Tibial nerve (tissue), 4 donors: ENCODE measurements around the gene DGKD.

Experiments used
- EP300 ChIP-seq, 2 donors: sonication (generic); formaldehyde crosslinking; IDR thresholded peaks; one replicate each; pipeline ENCODE4 v1.6.1; 2017; ENCODE audit warnings: antibody characterized with exemption in 2 of 2, mild to moderate bottlenecking in 1 of 2
- POLR2A ChIP-seq, 2 donors: fragments of 450-650 bp; IDR thresholded peaks; one replicate each; pipeline ENCODE4 v1.6.1; 2017; ENCODE audit warnings: antibody characterized with exemption in 2 of 2, mild to moderate bottlenecking in 2 of 2, moderate library complexity in 2 of 2
- TF ChIP-seq, protein P1 (sequence below), 5 experiments: fragments of 200-600 bp in 3 of 5; fragments of 450-650 bp in 2 of 5; sonication (generic) in 3 of 5; IDR thresholded peaks; one replicate each; pipeline ENCODE4 v1.5.1; 2016 to 2019; ENCODE audit warnings: antibody characterized with exemption in 5 of 5, mild to moderate bottlenecking in 3 of 5, moderate library complexity in 2 of 5

- TF ChIP-seq, protein P1, sequence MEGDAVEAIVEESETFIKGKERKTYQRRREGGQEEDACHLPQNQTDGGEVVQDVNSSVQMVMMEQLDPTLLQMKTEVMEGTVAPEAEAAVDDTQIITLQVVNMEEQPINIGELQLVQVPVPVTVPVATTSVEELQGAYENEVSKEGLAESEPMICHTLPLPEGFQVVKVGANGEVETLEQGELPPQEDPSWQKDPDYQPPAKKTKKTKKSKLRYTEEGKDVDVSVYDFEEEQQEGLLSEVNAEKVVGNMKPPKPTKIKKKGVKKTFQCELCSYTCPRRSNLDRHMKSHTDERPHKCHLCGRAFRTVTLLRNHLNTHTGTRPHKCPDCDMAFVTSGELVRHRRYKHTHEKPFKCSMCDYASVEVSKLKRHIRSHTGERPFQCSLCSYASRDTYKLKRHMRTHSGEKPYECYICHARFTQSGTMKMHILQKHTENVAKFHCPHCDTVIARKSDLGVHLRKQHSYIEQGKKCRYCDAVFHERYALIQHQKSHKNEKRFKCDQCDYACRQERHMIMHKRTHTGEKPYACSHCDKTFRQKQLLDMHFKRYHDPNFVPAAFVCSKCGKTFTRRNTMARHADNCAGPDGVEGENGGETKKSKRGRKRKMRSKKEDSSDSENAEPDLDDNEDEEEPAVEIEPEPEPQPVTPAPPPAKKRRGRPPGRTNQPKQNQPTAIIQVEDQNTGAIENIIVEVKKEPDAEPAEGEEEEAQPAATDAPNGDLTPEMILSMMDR (IDR thresholded peaks at IDR 0.05), result no peak
- TF ChIP-seq EP300 (IDR thresholded peaks at IDR 0.05) (no peak), POLR2A (IDR thresholded peaks at IDR 0.05) (no peak)
Observed at GRCh38 chr2:233476063-233476410, 121.7 kb downstream of the DGKD start.
